Liver (tissue), 9 donors: ENCODE measurements around the gene SYNJ1. TPM values are rescaled to one million over a fixed set of nuclear protein-coding genes. Genes with fewer than 3 reads are reported as not detected.

Source experiments
- DNase-seq: peaks from one replicate; pipeline ENCODE4 v3.0.0-alpha.2; 2017; ENCODE audit warnings: low spot score
- H3K27ac ChIP-seq, 2 donors: one replicate each; pipeline ENCODE4 v1.7.0; 2013; ENCODE audit warnings: inconsistent platforms in 2 of 2, low read length in 2 of 2, control low read depth in 1 of 2, low read depth in 1 of 2, mild to moderate bottlenecking in 1 of 2
- H3K27me3 ChIP-seq, 4 donors: one replicate each; pipeline versions ENCODE4 v1.6.1 to v1.7.0; 2013; ENCODE audit warnings: low read length in 3 of 4, inconsistent platforms in 1 of 4, mild to moderate bottlenecking in 1 of 4, moderate library complexity in 1 of 4; ENCODE audit not compliant: control insufficient read depth in 4 of 4, insufficient read depth in 4 of 4
- H3K36me3 ChIP-seq, 4 donors: one replicate each; pipeline versions ENCODE4 v1.6.1 to v1.7.0; 2013; ENCODE audit warnings: low read length in 3 of 4, mild to moderate bottlenecking in 3 of 4, low read depth in 1 of 4, moderate library complexity in 1 of 4; ENCODE audit not compliant: control insufficient read depth in 4 of 4, insufficient read depth in 3 of 4
- H3K4me1 ChIP-seq, 4 donors: one replicate each; pipeline versions ENCODE4 v1.6.1 to v1.7.0; 2013; ENCODE audit warnings: low read length in 3 of 4, mild to moderate bottlenecking in 3 of 4, moderate library complexity in 1 of 4; ENCODE audit not compliant: control insufficient read depth in 4 of 4, insufficient read depth in 4 of 4
- H3K4me3 ChIP-seq, 3 donors: one replicate each; pipeline versions ENCODE4 v1.6.1 to v1.7.0; 2013; ENCODE audit warnings: low read length in 3 of 3, control low read depth in 1 of 3, low read depth in 1 of 3, mild to moderate bottlenecking in 1 of 3
- H3K9ac ChIP-seq, 2 donors: one replicate each; pipeline ENCODE4 v1.7.0; 2013; ENCODE audit warnings: low read length in 2 of 2, mild to moderate bottlenecking in 2 of 2, moderate library complexity in 2 of 2, control low read depth in 1 of 2, low read depth in 1 of 2
- H3K9me3 ChIP-seq, 4 donors: one replicate each; pipeline versions ENCODE4 v1.6.1 to v1.7.0; 2013; ENCODE audit warnings: low read length in 3 of 4; ENCODE audit not compliant: control insufficient read depth in 4 of 4
- EGR1 ChIP-seq, 2 donors: IDR thresholded peaks; 2 replicates each; pipeline ENCODE4 v1.6.1; 2016 to 2018; ENCODE audit warnings: antibody characterized with exemption in 2 of 2, low read depth in 2 of 2
- FOXA1 ChIP-seq: IDR thresholded peaks from 2 replicates; pipeline ENCODE4 v1.6.1; 2016; ENCODE audit warnings: antibody characterized with exemption
- FOXA2 ChIP-seq: IDR thresholded peaks from 2 replicates; pipeline ENCODE4 v1.6.1; 2016; ENCODE audit warnings: antibody characterized with exemption
- GABPA ChIP-seq, 2 donors: IDR thresholded peaks in 1 of 2; conservative IDR thresholded peaks in 1 of 2; 2 replicates each; pipeline ENCODE4 v1.6.1; 2016; ENCODE audit warnings: antibody characterized with exemption in 2 of 2, mild to moderate bottlenecking in 1 of 2, moderate library complexity in 1 of 2
- HNF4A ChIP-seq, 2 donors: conservative IDR thresholded peaks; 2 replicates each; pipeline ENCODE4 v1.6.1; 2016; ENCODE audit warnings: antibody characterized with exemption in 2 of 2, mild to moderate bottlenecking in 2 of 2
- HNF4G ChIP-seq: IDR thresholded peaks from 2 replicates; pipeline ENCODE4 v1.6.1; 2016; ENCODE audit warnings: antibody characterized with exemption
- JUND ChIP-seq, 2 donors: IDR thresholded peaks; 2 replicates each; pipeline ENCODE4 v1.6.1; 2016; ENCODE audit warnings: antibody characterized with exemption in 2 of 2
- NR2F2 ChIP-seq: IDR thresholded peaks from 2 replicates; pipeline ENCODE4 v1.6.1; 2016; ENCODE audit warnings: antibody characterized with exemption
- RAD21 ChIP-seq, 2 donors: IDR thresholded peaks; 2 replicates each; pipeline ENCODE4 v1.6.1; 2016; ENCODE audit warnings: antibody characterized with exemption in 2 of 2, mild to moderate bottlenecking in 2 of 2
- RXRA ChIP-seq, 2 donors: IDR thresholded peaks; 2 replicates each; pipeline ENCODE4 v1.6.1; 2017 to 2018; ENCODE audit warnings: antibody characterized with exemption in 2 of 2, mild to moderate bottlenecking in 1 of 2
- SP1 ChIP-seq: IDR thresholded peaks from 2 replicates; pipeline ENCODE4 v1.6.1; 2018; ENCODE audit warnings: antibody characterized with exemption, mild to moderate bottlenecking
- TAF1 ChIP-seq: conservative IDR thresholded peaks from 2 replicates; pipeline ENCODE4 v1.6.1; 2016; ENCODE audit warnings: antibody characterized with exemption, mild to moderate bottlenecking
- YY1 ChIP-seq: IDR thresholded peaks from 2 replicates; pipeline ENCODE4 v1.6.1; 2016; ENCODE audit warnings: antibody characterized with exemption, mild to moderate bottlenecking
- WGBS: extraction: QIAGEN DNeasy Blood & Tissue Kit; methylation state at CpG from one replicate; pipeline ENCODE4 v1.1.7; 2013; 5-methylcytosine and 5-hydroxymethylcytosine counted together
- polyA plus RNA-seq, 2 donors: library from polyadenylated mRNA; stranded (reverse) in 1 of 2; unstranded in 1 of 2; fragments of 200-250 nt in 1 of 2; fragments of >200 nt in 1 of 2; fragmentation: Nextera tagmentation in 1 of 2; extraction: Ambion mirVana in 1 of 2; gene quantifications; one replicate each; pipeline versions ENCODE4 v1.2.1 to v1.2.3, GENCODE V29; 2013 to 2015
- total RNA-seq, 2 donors: library from RNA; depleted of rRNA; stranded (reverse); fragments of >200 nt; gene quantifications; one replicate each; pipeline ENCODE4 v1.2.3, GENCODE V29; 2014
- TF ChIP-seq, protein P1 (sequence below): IDR thresholded peaks from 2 replicates; pipeline ENCODE4 v1.6.1; 2016; ENCODE audit warnings: antibody characterized with exemption
- TF ChIP-seq, protein P2 (sequence below): IDR thresholded peaks from 2 replicates; pipeline ENCODE4 v1.6.1; 2016; ENCODE audit warnings: antibody characterized with exemption, mild to moderate bottlenecking
- TF ChIP-seq, protein P3 (sequence below): IDR thresholded peaks from 2 replicates; pipeline ENCODE4 v1.6.1; 2016; ENCODE audit warnings: antibody characterized with exemption
- TF ChIP-seq, protein P4 (sequence below): IDR thresholded peaks from 2 replicates; pipeline ENCODE4 v1.6.1; 2016; ENCODE audit warnings: antibody characterized with exemption
- TF ChIP-seq, protein P5 (sequence below): fragments of 150-350 bp; IDR thresholded peaks from 2 replicates; pipeline ENCODE4 v1.5.1; 2017; ENCODE audit warnings: improper control_type of control experiment, low read depth, low read length; ENCODE audit not compliant: missing input control
- donor health status: healthy.
- donor health status: healthy.
- donor health status: healthy.
- donor health status: healthy.
- donor health status: healthy.

SYNJ1 gene
- total and polyA plus RNA-seq, 4 donors, result 2.5 to 7.2 (median 5.0) TPM

DNA sequence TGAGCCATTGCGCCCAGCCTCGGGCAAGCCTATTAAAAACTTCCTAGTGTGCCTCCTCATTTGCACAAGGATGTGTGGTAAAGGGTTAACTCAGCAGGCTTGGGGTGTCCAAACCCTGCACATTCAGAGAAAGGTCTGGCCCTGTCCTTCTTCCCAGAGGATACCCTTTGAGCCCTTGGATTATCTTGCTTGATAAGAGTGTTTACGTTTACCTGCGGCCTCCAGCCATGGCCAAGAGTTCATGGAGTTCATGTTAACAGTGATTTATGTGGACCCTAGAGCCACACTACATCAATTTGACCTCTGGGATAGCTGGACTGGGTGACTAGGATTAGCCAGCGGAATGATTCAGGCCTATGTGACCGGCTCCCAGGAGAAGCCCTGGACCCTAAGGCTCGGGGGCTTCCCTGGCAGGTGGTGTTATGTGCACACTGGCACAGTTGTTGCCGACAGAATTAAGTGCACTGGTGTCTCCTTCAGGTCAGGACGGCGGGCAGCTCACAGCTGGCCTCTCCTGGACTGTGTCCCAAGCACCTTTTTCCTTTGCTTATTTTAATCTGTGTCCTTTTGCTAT, 134.8 kb downstream of the SYNJ1 start:
- Histone ChIP-seq H3K27ac (peak overlapping the region; percentile 51 to 81), H3K4me1 (peaks cover 7 to 40% (median 31%) of the 10 kb centered on the region in 4 donors), H3K4me3 (no peak overlapping the region), H3K36me3 (no peaks in the 10 kb centered on the region), H3K9me3 (no peaks in the 10 kb centered on the region), H3K27me3 (no peaks in the 10 kb centered on the region), H3K9ac (peak overlapping the region in 1 of 2 donors; percentile 49)
- 22% methylated on average over 10 of the region's 10 CpGs for WGBS
- DNase-seq, result peak; percentile 44
- TF ChIP-seq, protein P1, sequence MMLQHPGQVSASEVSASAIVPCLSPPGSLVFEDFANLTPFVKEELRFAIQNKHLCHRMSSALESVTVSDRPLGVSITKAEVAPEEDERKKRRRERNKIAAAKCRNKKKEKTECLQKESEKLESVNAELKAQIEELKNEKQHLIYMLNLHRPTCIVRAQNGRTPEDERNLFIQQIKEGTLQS, result no peak
- TF ChIP-seq RXRA (IDR thresholded peaks at IDR 0.05), result peak; percentile 98 to 99
- TF ChIP-seq FOXA1, result peak; percentile 78
- TF ChIP-seq SP1, result peak; percentile 97
- peak in 1 of 2 donors; percentile 46 for TF ChIP-seq GABPA (IDR thresholded peaks at IDR 0.05 in 1 of 2, conservative IDR thresholded peaks at IDR 0.05 in 1 of 2)
- TF ChIP-seq, protein P2, sequence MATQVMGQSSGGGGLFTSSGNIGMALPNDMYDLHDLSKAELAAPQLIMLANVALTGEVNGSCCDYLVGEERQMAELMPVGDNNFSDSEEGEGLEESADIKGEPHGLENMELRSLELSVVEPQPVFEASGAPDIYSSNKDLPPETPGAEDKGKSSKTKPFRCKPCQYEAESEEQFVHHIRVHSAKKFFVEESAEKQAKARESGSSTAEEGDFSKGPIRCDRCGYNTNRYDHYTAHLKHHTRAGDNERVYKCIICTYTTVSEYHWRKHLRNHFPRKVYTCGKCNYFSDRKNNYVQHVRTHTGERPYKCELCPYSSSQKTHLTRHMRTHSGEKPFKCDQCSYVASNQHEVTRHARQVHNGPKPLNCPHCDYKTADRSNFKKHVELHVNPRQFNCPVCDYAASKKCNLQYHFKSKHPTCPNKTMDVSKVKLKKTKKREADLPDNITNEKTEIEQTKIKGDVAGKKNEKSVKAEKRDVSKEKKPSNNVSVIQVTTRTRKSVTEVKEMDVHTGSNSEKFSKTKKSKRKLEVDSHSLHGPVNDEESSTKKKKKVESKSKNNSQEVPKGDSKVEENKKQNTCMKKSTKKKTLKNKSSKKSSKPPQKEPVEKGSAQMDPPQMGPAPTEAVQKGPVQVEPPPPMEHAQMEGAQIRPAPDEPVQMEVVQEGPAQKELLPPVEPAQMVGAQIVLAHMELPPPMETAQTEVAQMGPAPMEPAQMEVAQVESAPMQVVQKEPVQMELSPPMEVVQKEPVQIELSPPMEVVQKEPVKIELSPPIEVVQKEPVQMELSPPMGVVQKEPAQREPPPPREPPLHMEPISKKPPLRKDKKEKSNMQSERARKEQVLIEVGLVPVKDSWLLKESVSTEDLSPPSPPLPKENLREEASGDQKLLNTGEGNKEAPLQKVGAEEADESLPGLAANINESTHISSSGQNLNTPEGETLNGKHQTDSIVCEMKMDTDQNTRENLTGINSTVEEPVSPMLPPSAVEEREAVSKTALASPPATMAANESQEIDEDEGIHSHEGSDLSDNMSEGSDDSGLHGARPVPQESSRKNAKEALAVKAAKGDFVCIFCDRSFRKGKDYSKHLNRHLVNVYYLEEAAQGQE, result peak; percentile 84
- TF ChIP-seq, protein P3, sequence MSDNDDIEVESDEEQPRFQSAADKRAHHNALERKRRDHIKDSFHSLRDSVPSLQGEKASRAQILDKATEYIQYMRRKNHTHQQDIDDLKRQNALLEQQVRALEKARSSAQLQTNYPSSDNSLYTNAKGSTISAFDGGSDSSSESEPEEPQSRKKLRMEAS, result peak; percentile 76
- TF ChIP-seq TAF1, result no peak
- peak; percentile 43 to 53 for TF ChIP-seq RAD21 (IDR thresholded peaks at IDR 0.05)
- TF ChIP-seq, protein P4, sequence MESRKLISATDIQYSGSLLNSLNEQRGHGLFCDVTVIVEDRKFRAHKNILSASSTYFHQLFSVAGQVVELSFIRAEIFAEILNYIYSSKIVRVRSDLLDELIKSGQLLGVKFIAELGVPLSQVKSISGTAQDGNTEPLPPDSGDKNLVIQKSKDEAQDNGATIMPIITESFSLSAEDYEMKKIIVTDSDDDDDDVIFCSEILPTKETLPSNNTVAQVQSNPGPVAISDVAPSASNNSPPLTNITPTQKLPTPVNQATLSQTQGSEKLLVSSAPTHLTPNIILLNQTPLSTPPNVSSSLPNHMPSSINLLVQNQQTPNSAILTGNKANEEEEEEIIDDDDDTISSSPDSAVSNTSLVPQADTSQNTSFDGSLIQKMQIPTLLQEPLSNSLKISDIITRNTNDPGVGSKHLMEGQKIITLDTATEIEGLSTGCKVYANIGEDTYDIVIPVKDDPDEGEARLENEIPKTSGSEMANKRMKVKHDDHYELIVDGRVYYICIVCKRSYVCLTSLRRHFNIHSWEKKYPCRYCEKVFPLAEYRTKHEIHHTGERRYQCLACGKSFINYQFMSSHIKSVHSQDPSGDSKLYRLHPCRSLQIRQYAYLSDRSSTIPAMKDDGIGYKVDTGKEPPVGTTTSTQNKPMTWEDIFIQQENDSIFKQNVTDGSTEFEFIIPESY, result peak; percentile 83
- TF ChIP-seq HNF4G, result peak; percentile 88
- TF ChIP-seq EGR1 (IDR thresholded peaks at IDR 0.05; ENCODE audit: low read depth in 2 of 2), result peak in 1 of 2 donors; percentile 63
- peak; percentile 82 to 86 for TF ChIP-seq JUND (IDR thresholded peaks at IDR 0.05)
- peak; percentile 59 for TF ChIP-seq NR2F2
- TF ChIP-seq HNF4A (conservative IDR thresholded peaks at IDR 0.05), result peak; percentile 96 to 97
- peak; percentile 87 for TF ChIP-seq FOXA2
- peak; percentile 81 for TF ChIP-seq YY1
- TF ChIP-seq, protein P5, sequence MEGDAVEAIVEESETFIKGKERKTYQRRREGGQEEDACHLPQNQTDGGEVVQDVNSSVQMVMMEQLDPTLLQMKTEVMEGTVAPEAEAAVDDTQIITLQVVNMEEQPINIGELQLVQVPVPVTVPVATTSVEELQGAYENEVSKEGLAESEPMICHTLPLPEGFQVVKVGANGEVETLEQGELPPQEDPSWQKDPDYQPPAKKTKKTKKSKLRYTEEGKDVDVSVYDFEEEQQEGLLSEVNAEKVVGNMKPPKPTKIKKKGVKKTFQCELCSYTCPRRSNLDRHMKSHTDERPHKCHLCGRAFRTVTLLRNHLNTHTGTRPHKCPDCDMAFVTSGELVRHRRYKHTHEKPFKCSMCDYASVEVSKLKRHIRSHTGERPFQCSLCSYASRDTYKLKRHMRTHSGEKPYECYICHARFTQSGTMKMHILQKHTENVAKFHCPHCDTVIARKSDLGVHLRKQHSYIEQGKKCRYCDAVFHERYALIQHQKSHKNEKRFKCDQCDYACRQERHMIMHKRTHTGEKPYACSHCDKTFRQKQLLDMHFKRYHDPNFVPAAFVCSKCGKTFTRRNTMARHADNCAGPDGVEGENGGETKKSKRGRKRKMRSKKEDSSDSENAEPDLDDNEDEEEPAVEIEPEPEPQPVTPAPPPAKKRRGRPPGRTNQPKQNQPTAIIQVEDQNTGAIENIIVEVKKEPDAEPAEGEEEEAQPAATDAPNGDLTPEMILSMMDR, result no peak
